Activated T-helper 2 cell treated with anti-CD3 and anti-CD28 coated beads, Interferon-gamma antibody, Interleukin-2, Interleukin-4, amounts not matched to agents 10 μg/mL and 5 μg/mL and 100 μg/mL, durations not matched to agents 14 hours and 24 hours and 36 hours (primary cell): ENCODE results near the gene IFT81. TPM values are rescaled to one million over a fixed set of nuclear protein-coding genes. Genes with fewer than 3 reads are reported as not detected.

Experiments
- total RNA-seq: library from RNA; stranded (reverse); gene quantifications from 2 replicates; pipeline ENCODE4 v1.2.3, GENCODE V29; 2022

Gene IFT81
- total RNA-seq, 1 donor from 2014 or later: 1.3 TPM

Other genes with a start within 250 kb of the IFT81 start
- gene GLTP, start 243.8 kb upstream of the IFT81 start, total RNA-seq: 26.6 and 27.2 TPM in 2 replicates
- 26.0 and 32.6 TPM in 2 replicates for gene TCHP, start 224.1 kb upstream of the IFT81 start, total RNA-seq
- gene GIT2, start 128.0 kb upstream of the IFT81 start, total RNA-seq: 71.1 and 72.3 TPM in 2 replicates
- gene ANKRD13A, start 124.9 kb upstream of the IFT81 start, total RNA-seq: 53.3 and 59.9 TPM in 2 replicates
- gene C12orf76, start 75.8 kb upstream of the IFT81 start, total RNA-seq: 24.8 and 25.2 TPM in 2 replicates
- gene ATP2A2, start 156.9 kb downstream of the IFT81 start, total RNA-seq: 213 and 219 TPM in 2 replicates